GM12878 (cell line): ENCODE results near the gene SPOCK1. TPM values are rescaled to one million over a fixed set of nuclear protein-coding genes. Genes with fewer than 3 reads are reported as not detected.

Source experiments
- ATAC-seq: fragments of 200-7000 bp; cut with Tn5 transposase; 3 replicates; pipeline ENCODE4 v1.9.1; 2020; ENCODE audit warnings: mild to moderate bottlenecking, moderate library complexity
- BruUV-seq: library from RNA; stranded (reverse); fragments of 400-500 nt; replicated peaks from 2 replicates; lab custom pipeline; 2021; lab: Mats Ljungman, UMichigan
- CTCF ChIA-PET: fragments of 300-600 bp; sonication (Branson Sonifier 250); formaldehyde crosslinking; extraction: SDS; loops from one replicate; lab custom pipeline; 2021; ENCODE audit warnings: inconsistent platforms; lab: Yijun Ruan, JAX
- POLR2A ChIA-PET: fragments of 350-600 bp; formaldehyde crosslinking; extraction: SDS; loops from one replicate; lab custom pipeline; 2021; ENCODE audit warnings: inconsistent platforms; lab: Charles Lee
- RAD21 ChIA-PET: fragments of 300-600 bp; sonication (Branson Sonifier 250); formaldehyde crosslinking; loops from one replicate; lab custom pipeline; 2023; ENCODE audit warnings: antibody characterized with exemption; ENCODE audit not compliant: unreplicated experiment; lab: Charles Lee
- SMC1A ChIA-PET: fragments of 300-600 bp; sonication (Branson Sonifier 250); formaldehyde crosslinking; loops from one replicate; lab custom pipeline; 2023; ENCODE audit not compliant: unreplicated experiment, uncharacterized antibody; lab: Charles Lee
- DNase-seq: peaks from one replicate; pipeline ENCODE4 v3.0.0-alpha.2; 2011; ENCODE audit warnings: low read depth, low spot score
- FAIRE-seq: peaks from 3 replicates; lab custom pipeline; 2011; peaks lifted over from hg19 to GRCh38; lab: Jason Lieb, UNC
- H2AFZ ChIP-seq: 2 replicates; pipeline ENCODE4 v1.6.0; 2011; ENCODE audit warnings: low read depth, low read length, control low read depth; ENCODE audit not compliant: control insufficient read depth
- H3K27ac ChIP-seq: 2 replicates; pipeline ENCODE4 v1.5.1; 2011; ENCODE audit warnings: control low read depth; ENCODE audit not compliant: control insufficient read depth, insufficient read depth
- H3K27me3 ChIP-seq, 2 experiments: replicated peaks in 1 of 2; 2 replicates each; pipeline versions ENCODE4 v1.6.0 to v1.6.1; 2011; ENCODE audit warnings: low read length in 1 of 2; ENCODE audit not compliant: control insufficient read depth in 2 of 2, insufficient read depth in 2 of 2
- H3K36me3 ChIP-seq, 2 experiments: 2 replicates each; pipeline ENCODE4 v1.5.1; 2011; ENCODE audit warnings: low read length in 1 of 2; ENCODE audit not compliant: control insufficient read depth in 2 of 2, insufficient read depth in 2 of 2
- H3K4me1 ChIP-seq: 2 replicates; pipeline ENCODE4 v1.6.1; 2011; ENCODE audit warnings: mild to moderate bottlenecking, low read length, moderate library complexity, mixed read lengths; ENCODE audit not compliant: control insufficient read depth, insufficient read depth
- H3K4me2 ChIP-seq: 2 replicates; pipeline ENCODE4 v1.6.0; 2011; ENCODE audit warnings: control low read depth; ENCODE audit not compliant: control insufficient read depth, insufficient read depth
- H3K4me3 ChIP-seq: fragments of 200-600 bp; sonication (generic); 2 replicates; pipeline ENCODE4 v1.5.1; 2016
- H3K79me2 ChIP-seq: 2 replicates; pipeline ENCODE4 v1.6.0; 2011; ENCODE audit warnings: low read length; ENCODE audit not compliant: control insufficient read depth, insufficient read depth
- H3K9ac ChIP-seq: 2 replicates; pipeline ENCODE4 v1.8.0; 2011; ENCODE audit warnings: low read length, control low read depth, mixed read lengths; ENCODE audit not compliant: control insufficient read depth, insufficient read depth
- H3K9me3 ChIP-seq: replicated peaks from 3 replicates; pipeline ENCODE4 v1.5.1; 2011; ENCODE audit warnings: mild to moderate bottlenecking, low read length; ENCODE audit not compliant: control insufficient read depth, insufficient read depth
- H4K20me1 ChIP-seq: 2 replicates; pipeline ENCODE4 v1.6.0; 2011; ENCODE audit not compliant: control insufficient read depth, insufficient read depth
- CHD4 ChIP-seq: fragments of 200-600 bp; sonication (generic); IDR thresholded peaks from 2 replicates; pipeline ENCODE4 v1.6.1; 2016; ENCODE audit warnings: mild to moderate bottlenecking
- DPF2 ChIP-seq: fragments of 450-650 bp; IDR thresholded peaks from 2 replicates; pipeline ENCODE4 v1.6.1; 2017; ENCODE audit warnings: mild to moderate bottlenecking
- RAD21 ChIP-seq: IDR thresholded peaks from 2 replicates; pipeline ENCODE4 v1.6.1; 2011; ENCODE audit warnings: mild to moderate bottlenecking, low read depth, low read length, moderate library complexity; ENCODE audit not compliant: insufficient read depth
- SKIL ChIP-seq: fragments of 450-650 bp; IDR thresholded peaks from 2 replicates; pipeline ENCODE4 v1.6.1; 2017; ENCODE audit warnings: mild to moderate bottlenecking, low read depth, inconsistent platforms; ENCODE audit not compliant: poor library complexity, severe bottlenecking
- WGBS: methylation state at CpG from one replicate; pipeline ENCODE4 v1.1.6; 2016; ENCODE audit warnings: low lambda C conversion rate; ENCODE audit not compliant: insufficient replicate concordance, insufficient coverage; ENCODE audit errors: missing lambda C conversion rate; 5-methylcytosine and 5-hydroxymethylcytosine counted together
- in situ Hi-C: fragments of 300-500 bp; cut with MboI; formaldehyde crosslinking; loops from 9 replicates; pipeline ENCODE4 v1.14.3; 2018; ENCODE audit warnings: mixed read lengths
- intact Hi-C: fragments of 100-400 bp; cut with micrococcal nuclease; formaldehyde crosslinking; loops from one replicate; pipeline ENCODE4 v1.14.2; 2022; ENCODE audit not compliant: unreplicated experiment
- polyA plus RNA-seq, 11 experiments: library from polyadenylated mRNA; depleted of rRNA in 4 of 11; unstranded in 6 of 11; stranded (reverse) in 5 of 11; fragments of >200 nt; fragmentation: Nextera tagmentation in 4 of 11; fragmentation: Illumina TruSeq in 1 of 11; extraction: Ambion mirVana in 4 of 11; extraction: Trizol in 1 of 11; gene quantifications; 1 replicate in 1 of 11; 2 replicates in 10 of 11; pipeline versions ENCODE4 v1.2.1 to v1.2.3, GENCODE V29; 2011 to 2016; ENCODE audit warnings: inconsistent platforms in 2 of 11, missing spikeins in 2 of 11, low read depth in 1 of 11
- total RNA-seq, 4 experiments: library from RNA; depleted of rRNA in 3 of 4; stranded (reverse); fragments of >200 nt in 3 of 4; fragmentation: Illumina TruSeq in 1 of 4; extraction: Trizol in 1 of 4; gene quantifications; 2 replicates each; pipeline versions ENCODE4 v1.2.1 to v1.2.3, GENCODE V29; 2013 to 2021
- TF ChIP-seq, protein P1 (sequence below): fragments of 450-650 bp; IDR thresholded peaks from 2 replicates; pipeline ENCODE4 v1.6.1; 2016; ENCODE audit warnings: mild to moderate bottlenecking

Gene SPOCK1
- total and polyA plus RNA-seq, 10 of the 15 experiments (the other 5 are each of a cell fraction or from before 2014, with no cell fraction given): 0.06 to 0.68 (median 0.25) TPM; not detected in 3

DNA sequence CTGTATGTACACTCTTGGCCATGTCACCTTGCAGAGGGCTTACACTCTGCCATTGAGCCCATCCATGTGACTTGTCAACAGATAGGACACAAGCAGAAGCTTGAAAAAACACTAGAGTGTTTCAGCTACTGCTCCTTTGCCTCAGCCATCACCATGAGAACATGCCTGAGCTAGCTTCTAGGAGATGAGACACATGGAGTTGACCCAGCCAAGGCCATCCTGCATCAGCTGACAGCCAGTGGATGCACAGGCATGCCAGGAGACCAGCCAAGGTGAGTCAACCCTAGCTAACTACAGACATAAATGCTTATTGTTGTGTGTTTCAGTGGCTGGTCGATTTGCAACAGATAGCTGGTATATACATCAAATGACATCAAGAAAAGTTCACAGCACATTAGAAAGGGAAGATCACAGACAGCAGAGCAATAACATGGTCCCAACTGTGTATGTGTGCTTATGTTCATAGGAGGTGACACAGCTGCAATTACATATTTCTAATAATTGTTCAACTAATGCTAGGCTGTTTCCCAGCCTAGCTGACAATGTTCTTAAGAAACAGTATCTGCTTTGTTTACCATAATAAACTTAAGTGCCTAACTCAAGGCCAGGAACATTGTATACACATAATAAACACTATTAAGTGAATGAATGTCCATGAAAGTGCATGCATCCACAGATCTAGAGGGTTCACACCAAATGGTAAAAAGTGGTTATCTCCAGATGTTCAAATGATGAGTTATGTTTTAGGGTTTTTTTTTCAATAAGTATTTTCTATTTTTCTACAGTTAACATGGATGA lies 105.7 kb downstream of the SPOCK1 start:
- SMC1A ChIA-PET: no interaction called here
- POLR2A ChIA-PET: no interaction called here
- RAD21 ChIA-PET: no interaction called here
- 0% methylated on average over 1 of the region's 1 CpG for whole genome bisulfite sequencing
- TF ChIP-seq SKIL: no peak
- TF ChIP-seq RAD21: no peak
- TF ChIP-seq, protein P1, sequence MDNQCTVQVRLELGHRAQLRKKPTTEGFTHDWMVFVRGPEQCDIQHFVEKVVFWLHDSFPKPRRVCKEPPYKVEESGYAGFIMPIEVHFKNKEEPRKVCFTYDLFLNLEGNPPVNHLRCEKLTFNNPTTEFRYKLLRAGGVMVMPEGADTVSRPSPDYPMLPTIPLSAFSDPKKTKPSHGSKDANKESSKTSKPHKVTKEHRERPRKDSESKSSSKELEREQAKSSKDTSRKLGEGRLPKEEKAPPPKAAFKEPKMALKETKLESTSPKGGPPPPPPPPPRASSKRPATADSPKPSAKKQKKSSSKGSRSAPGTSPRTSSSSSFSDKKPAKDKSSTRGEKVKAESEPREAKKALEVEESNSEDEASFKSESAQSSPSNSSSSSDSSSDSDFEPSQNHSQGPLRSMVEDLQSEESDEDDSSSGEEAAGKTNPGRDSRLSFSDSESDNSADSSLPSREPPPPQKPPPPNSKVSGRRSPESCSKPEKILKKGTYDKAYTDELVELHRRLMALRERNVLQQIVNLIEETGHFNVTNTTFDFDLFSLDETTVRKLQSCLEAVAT: no peak
- TF ChIP-seq DPF2: no peak
- no peak for TF ChIP-seq CHD4
- FAIRE-seq: no peak
- CTCF ChIA-PET: no interaction called here
- Histone ChIP-seq H3K4me3 (no peak overlapping the region), H3K4me1 (no peaks in the 10 kb centered on the region), H3K27me3 (no peaks in the 10 kb centered on the region; a peak in 1 of 4 replicates), H2AFZ (no peak overlapping the region), H3K36me3 (no peaks in the 10 kb centered on the region), H3K27ac (no peak overlapping the region), H3K79me2 (no peaks in the 10 kb centered on the region), H3K9me3 (no peaks in the 10 kb centered on the region), H3K4me2 (no peak overlapping the region), H4K20me1 (no peaks in the 10 kb centered on the region), H3K9ac (no peak overlapping the region)
- in situ Hi-C loops: no loop called here
- no peak for ATAC-seq
- intact Hi-C loops: no loop called here
- no peak for DNase-seq
- no TSS peak for BruUV-seq
